Inflammatory macrophage treated with lipopolysaccharide for 4 hours (primary cell): ENCODE data around the gene ACCSL.

Source experiments
- DNase-seq: peaks from one replicate; pipeline ENCODE4 v3.0.0-alpha.2; 2020

ACCSL gene

DNA sequence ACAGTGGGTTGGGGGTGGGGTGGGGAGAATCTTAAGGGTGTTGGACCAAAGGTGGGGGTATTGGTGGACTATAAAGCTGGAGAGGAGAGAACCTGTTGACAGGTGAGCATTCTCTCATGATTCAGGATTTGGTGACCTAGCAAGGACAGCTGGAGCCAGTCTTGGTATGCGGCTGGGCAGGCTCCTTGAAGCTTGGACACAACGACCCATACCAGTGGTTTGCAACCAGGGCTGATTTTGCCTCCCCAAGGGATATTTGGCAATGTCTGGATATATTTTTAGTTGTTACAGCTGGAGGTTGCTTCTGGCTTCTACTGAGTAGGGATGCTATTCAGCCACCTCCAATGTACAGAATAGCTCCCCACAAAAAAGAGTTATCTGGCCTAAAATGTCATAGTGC, 53.3 kb downstream of the ACCSL start:
- DNase-seq, result no peak

DNA sequence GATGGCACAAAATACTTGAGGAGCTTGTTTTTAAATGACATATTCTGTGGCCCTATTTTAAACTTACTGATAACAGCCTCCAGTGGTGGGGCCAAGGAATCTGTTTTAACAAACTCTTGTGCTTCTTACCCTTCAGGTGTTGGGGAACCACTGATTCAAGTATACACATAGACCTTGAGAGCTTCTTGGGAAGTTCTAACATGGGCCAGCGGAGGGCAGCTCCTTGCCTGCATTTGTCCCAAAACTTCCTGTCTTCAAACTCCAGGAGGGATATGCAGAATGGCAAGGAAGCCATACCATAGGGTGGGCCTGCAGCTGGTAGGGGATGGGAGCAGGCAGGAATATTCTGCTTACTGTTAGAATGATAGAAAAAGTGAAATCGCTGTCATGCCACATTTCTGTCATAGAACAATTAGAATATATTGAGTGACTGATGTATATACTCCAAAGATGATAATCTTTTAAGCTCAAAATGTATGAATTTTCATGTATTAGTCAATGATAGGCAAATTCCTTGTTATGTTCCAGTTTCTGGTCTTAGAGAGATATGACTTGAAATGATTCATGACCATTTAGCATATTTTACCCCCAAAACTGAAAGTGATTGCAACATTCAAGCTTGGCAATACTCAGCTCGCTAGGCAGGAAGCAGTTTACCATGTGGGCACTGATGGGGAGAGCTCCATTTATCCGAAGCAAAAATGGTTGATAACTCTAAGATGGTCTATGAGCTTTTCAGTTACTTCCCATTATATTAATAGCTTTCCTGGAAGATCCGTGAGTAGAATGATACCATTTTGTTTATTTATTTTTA, 56.9 kb downstream of the ACCSL start:
- DNase-seq, result peak; percentile 84

DNA sequence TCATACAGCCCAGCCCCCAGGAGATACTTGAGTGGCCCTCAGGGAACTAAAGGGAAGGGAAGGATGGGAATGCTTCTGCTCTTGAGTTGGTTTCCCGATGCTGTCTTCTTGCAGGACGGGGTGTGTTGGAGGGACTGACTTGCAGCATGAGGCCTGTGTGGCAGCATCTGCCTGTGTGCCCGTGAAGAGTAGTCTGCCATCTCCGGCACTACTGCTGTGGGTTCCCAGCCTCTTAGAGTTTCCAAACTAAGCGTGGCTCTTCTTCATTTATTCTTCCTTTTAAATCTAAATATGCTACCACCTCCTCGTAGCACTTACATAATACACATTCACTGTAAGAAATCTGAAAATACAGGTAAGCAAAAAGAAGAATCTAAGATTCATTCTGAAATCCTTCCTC, 60.5 kb downstream of the ACCSL start:
- DNase-seq, result no peak
